ENCODE data around the gene NRL.

DNA sequence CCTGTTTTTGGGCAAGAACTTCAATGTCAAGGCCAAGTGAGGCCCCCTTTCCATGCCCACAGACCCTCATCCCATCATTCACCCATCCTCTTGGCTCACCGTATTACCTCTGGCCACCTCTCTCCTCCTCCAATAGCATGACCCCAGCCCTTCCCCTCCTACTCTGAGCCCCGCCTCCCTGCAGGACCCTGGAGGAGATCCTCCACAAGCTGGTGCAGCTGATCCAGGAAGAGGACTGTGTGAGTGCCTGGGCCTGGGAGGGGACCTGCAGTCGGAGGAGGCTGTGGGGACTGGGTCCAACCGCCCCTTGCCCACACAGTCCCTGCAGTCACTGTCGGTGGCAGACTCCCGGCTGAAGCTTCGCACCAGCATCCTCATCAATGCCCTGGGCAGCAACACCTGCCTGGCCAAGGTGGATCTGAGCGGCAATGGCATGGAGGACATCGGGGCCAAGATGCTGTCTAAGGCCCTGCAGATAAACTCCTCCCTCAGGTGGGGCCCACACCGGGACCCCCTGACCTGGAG, 55.7 kb downstream of the NRL start:
- TF ChIP-seq, protein P1, sequence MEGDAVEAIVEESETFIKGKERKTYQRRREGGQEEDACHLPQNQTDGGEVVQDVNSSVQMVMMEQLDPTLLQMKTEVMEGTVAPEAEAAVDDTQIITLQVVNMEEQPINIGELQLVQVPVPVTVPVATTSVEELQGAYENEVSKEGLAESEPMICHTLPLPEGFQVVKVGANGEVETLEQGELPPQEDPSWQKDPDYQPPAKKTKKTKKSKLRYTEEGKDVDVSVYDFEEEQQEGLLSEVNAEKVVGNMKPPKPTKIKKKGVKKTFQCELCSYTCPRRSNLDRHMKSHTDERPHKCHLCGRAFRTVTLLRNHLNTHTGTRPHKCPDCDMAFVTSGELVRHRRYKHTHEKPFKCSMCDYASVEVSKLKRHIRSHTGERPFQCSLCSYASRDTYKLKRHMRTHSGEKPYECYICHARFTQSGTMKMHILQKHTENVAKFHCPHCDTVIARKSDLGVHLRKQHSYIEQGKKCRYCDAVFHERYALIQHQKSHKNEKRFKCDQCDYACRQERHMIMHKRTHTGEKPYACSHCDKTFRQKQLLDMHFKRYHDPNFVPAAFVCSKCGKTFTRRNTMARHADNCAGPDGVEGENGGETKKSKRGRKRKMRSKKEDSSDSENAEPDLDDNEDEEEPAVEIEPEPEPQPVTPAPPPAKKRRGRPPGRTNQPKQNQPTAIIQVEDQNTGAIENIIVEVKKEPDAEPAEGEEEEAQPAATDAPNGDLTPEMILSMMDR (optimal IDR thresholded peaks at IDR 0.05 in 1 of 3, IDR thresholded peaks at IDR 0.05 in 1 of 3, conservative IDR thresholded peaks at IDR 0.05 in 1 of 3; ENCODE audit: extremely low read depth in 1 of 3, insufficient read depth in 2 of 3, low read length in 3 of 3), result no peak
- no peak for TF ChIP-seq EZH2 (IDR thresholded peaks at IDR 0.05; ENCODE audit: low read length)

Data from keratinocyte (primary cell).